NCI-H187 treated with DMSO at 0.1 percent for 48 hours (cell line): ENCODE results near the gene PRPF6.

Experiments
- DNase-seq: peaks from one replicate; lab custom pipeline; 2025; lab: John Stamatoyannopoulos, UW

PRPF6 gene, protein sequence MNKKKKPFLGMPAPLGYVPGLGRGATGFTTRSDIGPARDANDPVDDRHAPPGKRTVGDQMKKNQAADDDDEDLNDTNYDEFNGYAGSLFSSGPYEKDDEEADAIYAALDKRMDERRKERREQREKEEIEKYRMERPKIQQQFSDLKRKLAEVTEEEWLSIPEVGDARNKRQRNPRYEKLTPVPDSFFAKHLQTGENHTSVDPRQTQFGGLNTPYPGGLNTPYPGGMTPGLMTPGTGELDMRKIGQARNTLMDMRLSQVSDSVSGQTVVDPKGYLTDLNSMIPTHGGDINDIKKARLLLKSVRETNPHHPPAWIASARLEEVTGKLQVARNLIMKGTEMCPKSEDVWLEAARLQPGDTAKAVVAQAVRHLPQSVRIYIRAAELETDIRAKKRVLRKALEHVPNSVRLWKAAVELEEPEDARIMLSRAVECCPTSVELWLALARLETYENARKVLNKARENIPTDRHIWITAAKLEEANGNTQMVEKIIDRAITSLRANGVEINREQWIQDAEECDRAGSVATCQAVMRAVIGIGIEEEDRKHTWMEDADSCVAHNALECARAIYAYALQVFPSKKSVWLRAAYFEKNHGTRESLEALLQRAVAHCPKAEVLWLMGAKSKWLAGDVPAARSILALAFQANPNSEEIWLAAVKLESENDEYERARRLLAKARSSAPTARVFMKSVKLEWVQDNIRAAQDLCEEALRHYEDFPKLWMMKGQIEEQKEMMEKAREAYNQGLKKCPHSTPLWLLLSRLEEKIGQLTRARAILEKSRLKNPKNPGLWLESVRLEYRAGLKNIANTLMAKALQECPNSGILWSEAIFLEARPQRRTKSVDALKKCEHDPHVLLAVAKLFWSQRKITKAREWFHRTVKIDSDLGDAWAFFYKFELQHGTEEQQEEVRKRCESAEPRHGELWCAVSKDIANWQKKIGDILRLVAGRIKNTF

DNA sequence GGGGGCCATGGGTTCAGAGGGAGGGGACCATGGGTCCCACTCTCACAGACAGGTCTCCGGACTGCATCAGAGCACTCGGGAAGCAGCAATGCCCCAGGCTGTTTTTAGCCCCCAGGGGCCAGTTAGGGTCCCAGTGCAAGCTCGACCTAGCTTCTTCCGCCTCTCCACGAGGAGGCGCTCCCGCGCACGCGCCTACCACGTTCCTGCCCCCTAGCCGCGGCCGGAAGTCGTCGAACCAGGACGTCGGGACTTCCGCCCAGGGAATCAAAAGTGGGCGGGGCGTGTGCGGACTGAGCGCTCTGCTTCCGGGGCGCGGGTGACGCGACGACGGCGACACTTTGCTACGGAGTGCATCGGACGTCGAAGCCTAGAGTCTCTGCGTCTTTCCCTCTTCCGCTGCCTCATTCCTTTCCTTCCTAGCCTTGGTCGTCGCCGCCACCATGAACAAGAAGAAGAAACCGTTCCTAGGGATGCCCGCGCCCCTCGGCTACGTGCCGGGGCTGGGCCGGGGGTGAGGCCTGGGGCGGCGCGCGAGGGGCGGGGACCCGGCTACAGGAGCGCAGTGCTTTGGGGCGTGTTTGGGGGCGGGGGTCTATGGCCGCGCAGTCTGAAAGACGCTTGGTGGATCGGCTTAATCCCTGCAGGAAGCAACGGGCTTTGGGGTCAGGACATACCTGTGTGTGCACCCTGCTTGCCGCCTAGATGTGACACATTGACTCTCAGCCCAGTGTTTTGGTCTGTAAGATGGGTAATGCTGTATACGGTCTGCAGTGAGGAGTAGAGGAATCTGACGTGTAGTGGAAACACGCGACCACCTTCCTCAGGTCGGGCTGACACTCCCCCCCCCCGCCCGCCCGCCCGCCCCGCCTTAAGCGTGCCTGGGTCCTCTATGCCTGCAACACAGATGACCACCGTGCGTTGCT, at the start of gene PRPF6:
Gene PRPF6 (plus strand): TSS at position 327 of the 923 bp plus-strand sequence. CDS start 114 bp downstream, at position 441.
- DNase-seq = peak; percentile 92

DNA sequence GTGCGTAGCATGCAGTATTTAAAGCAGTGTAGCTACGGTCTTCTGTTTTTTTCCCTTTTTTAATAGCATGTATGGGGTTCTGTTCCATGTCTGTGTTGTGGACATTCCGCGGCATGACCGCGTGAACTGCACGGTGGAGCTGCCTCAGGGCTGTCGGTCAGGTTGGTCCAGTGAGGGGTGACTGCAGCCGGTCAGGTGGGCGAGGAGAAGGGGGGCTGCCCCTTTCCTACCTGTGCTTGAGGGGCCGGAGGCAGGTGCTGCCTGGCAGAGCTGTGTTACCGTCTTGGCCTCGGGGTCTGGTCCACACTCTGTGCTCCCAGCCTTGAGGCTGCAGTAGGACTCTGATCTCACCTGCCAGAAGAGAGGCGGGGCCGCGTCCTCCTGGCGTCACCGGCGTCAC, 49.2 kb upstream of the PRPF6 start:
- no peak for DNase-seq

DNA sequence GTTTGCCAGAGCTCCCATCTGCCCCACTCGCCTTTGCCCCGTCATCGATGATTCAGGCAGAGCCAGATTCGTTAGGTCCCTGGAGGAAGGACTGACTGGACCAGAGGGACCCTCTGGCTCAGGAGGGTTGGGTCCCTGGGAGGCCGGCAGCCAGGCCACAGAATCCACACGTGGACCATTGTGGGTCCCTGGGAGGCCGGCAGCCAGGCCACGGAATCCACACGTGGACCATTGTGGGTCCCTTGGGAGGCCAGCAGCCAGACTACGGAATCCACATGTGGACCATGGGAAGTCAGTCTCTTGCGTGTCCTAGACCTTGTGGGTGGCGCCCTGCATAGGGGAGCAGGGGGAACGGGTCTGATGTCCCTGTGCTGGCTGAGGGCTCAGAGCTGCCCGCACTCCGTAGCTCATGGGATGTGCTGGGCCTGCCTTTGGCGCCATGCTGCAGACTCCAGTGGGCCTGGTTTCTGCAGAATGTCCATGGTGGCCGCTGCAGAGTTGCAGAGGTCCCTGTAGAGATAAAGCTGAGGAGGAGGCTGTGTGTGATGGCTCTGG, 48.2 kb upstream of the PRPF6 start:
- DNase-seq = no peak

DNA sequence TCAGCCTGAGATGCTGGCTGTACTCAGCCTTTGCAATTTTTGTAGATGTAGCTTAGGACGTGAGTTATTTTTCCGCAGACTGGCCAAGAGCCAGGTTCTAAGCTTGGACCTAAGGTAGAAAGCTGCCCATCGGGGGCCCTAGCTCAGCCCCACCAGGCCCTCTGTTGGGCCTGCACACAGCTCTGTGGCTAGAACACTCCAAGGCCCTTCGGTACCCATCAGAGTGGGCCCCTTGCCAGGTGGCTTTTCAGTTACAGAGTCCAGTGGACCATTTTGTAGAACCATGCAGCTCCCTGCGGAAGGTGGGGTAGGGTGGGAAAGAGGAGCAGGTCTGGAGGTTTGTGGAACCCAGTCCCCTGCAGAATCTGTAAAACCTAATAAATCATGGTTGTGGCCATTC, 47.3 kb upstream of the PRPF6 start:
- no peak for DNase-seq

DNA sequence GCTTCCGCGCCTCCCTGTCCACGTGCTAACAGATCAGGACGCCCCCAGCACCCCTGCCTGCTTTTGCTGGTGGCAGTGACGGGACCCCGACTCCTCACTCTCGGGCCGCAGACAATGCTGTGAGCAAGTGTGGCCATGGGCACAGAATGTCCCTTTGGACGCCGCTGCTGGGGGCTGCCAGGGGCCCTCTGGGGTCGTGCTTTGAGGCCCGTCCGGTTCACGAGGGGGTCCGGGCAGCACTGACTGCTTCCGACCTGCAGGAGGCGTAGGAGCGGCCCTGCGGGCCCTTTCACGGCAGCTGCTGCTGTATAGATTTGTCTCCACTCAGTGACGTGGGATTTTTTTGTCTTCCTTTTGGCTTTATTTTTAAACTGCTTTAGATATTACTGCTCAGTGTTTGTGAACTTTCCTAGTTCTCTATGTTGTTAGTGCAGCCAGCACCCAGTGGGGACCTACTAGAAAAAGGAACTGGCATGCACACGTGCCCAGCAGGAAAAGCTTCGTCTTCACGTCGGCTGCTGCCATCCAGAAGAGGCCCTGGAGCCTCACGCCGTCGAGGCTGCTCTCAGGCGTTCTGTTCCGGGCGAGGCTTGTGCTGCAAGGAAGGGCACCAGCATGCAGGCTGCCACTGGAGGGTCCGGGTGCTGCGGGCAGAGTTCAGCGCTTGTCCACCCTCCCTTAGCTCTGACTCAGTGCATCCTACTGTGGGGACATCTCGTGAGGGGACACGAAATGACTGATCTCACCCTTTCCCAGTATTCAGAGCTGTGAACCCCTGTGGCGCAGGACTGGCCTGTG, 46.5 kb upstream of the PRPF6 start:
- no peak for DNase-seq

DNA sequence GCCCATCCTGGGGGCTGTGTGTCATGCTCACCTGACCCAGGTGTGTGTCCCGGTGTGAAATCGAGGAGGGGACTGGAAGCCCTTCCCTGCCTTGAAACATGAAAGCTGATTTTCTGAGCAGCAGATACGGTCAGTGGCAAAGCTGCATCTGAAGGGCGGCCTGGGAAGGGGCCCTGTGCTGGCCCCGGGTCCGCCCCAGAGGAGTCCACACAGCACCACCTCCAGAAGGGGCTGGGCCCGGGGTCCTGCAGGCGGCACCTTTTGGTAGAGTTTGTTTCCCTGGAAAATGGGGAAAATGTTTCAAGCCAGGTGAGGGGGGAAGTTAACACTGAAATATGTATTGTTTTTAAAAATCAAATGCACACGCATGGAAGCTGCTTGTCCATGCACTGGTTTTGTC, 45.5 kb upstream of the PRPF6 start:
- DNase-seq = no peak

DNA sequence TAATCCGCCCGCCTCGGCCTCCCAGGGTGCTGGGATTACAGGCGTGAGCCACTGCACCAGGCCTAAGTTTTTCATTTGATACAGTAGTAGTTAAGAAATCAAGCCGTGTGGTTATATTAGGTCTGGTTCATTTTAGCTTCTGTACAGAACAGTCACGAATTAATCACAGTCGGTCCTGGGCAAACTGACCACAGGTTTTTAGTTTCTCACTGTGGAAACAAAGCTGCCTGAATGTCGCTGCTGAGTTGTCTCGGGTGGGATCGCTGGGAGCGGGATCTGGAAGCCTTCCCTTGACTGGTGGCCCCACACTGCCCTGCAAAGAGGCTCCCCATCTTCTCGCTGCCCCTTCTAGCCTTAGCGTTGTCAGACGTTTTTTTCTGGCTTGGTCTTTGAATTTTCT, 43.3 kb upstream of the PRPF6 start:
- DNase-seq = no peak

DNA sequence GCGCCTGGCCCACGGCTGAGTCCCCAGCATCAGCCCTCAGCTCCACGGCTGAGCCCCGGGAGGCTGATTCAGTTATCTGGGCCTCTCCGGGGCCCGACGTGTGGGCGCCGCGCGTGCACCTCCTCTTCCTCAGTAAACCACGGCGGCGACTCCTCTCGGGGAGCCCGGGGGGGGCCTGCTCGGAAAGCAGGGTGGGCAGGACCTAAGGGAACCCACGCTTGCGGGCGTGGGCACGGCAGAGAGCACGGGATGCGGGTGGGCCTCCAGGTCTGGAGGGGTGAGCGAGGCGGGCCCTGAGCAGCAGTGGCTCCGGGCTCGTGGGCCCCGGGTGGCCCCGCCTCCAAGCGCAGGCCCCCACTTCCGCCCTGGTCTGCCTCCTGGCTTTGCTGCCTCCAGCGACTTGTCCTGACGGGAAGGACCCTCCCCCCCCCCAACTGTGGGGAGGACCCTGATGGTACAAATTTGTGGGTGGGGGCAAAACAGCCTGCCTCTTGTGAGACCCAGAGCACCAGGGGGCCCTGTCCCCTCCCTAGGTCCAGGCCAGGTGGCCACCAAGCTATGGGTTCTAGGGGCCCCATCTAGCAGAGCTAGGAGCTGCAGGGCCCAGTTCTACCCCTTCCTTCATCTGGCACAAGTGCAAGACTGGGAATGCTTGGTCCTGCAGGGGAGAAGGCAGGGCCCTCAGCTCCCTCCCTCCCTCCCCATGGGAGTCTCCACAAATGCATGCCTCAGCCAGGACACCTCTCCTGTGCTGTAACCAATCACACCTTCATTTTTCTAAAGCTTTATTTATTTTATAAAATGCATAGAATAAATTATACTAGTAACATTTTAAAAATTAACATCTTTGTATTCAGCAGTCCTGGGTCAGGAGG, 41.6 kb upstream of the PRPF6 start:
- no peak for DNase-seq

DNA sequence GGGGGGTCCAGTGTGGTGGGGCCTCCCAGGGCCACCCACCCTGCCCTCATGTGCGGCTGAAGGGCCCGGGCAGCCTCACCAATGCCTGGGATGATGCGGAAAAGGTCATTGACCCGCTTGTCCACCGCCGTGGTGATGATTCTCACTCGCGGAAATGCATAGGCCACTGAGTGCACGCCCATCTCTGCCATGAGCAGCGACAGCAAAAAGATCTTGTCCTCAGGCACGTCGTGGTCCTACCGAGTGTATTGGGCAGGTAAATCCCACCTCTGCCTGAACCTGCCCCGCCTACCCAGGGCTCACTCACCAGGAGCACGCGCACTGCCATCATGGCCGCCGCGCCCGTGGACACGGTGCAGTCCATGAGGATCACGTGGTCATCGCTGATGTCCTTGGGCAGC, 40.9 kb upstream of the PRPF6 start:
- DNase-seq = no peak

DNA sequence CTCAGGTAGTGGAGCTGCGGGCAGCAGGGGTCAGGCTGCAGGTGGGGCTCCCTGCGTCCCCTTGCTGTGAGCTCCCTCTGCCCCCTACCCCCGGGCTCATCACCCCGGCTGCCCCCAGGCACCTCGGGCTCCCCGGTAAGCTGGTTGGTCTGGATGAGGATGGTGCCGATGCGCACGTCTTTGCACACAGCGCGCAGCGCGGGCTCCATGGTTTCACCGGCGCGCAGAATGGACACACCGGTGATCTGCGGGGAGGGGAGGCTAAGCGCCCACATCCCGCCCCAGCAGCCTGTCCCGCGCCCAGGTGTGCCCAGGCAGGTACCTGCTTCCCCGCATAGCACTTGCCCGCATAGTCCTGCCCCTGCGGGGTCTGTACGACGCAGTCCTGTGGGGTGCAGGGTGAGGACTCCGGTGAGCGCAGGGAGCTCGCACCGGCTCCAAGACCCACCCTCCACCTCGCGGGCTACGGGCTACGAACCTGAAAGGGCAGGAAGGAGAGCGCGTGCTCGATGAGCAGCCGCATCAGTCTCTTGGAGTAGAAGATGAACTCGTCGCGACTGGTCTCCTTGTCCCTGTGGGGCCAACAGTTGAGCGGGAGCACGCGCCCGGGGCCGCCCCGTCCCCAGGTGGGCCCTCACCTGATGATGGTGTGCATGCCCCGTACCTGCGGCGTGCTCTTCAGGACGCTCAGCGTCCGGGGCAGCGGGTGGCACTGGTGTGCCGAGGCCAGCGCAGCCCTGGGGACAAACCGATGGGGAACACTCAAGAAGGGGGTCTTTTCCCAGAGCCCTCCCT, 40.3 kb upstream of the PRPF6 start:
- DNase-seq = no peak

DNA sequence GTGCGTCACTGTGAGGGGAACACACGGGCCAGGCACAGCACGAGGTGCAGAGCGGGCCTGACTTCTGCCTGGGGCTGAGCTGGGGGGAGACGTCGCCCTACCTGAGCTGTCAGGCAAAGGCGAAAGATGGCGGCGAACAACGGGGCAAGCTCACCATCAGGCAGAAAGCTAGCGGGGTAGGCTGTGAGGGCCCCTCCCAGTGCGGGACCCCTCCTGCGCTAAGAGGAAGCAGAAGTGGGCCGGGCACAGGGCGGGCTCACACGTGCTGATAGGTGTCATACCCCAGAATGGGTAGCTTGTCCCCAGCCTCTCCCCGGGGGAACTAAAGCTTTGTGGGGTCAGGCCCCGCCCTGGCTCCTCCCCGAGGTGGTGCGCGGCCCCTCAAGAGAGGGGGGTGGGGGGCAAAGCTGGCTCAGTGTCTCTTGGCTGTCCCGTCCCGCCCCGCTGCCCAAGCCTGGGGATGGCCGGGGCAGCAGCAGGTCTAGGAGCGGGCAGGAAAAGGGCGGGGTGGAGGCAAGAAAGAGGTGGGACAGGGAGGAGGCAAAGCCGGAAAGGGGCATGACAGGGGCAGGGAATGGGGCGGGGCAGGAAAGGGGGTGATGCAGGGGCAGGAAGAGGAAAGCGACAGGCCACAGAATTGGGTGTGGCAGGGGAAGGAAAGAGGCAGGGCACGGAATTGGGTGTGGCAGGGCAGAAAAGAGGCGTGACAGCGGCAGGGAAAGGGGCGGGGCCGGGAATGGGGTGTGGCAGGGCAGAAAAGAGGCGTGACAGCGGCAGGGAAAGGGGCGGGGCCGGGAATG, 39.5 kb upstream of the PRPF6 start:
- DNase-seq = no peak

DNA sequence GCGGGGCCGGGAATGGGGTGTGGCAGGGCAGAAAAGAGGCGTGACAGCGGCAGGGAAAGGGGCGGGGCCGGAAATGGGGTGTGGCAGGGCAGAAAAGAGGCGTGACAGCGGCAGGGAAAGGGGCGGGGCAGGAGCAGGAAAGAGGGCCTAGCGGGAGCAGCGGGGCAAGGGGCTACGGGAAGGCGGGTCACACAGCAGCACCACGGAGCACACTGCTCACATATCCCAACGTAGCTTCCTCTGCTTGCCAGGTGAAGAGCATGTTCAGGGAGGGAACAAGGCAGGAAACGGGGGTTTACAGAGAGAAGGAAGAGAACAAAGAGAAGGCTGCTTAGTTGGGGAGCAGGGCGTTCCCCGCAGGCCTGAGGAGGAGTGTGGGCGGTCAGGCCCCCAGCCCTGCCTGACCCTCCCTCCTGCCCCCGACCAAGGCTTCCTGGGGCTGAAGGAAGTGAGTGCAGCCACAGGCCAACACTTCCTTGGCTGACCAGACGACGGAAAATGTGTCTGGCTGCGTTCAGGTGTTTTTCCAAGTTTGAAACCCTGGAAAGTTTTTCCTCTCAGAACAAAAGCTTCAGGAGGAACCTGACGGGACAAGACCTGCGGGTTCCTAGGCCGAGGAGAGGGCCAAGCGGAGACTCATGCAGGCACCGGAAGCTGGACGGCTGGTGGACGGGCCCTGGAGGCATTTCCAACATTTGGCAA, 38.5 kb upstream of the PRPF6 start:
- no peak for DNase-seq

DNA sequence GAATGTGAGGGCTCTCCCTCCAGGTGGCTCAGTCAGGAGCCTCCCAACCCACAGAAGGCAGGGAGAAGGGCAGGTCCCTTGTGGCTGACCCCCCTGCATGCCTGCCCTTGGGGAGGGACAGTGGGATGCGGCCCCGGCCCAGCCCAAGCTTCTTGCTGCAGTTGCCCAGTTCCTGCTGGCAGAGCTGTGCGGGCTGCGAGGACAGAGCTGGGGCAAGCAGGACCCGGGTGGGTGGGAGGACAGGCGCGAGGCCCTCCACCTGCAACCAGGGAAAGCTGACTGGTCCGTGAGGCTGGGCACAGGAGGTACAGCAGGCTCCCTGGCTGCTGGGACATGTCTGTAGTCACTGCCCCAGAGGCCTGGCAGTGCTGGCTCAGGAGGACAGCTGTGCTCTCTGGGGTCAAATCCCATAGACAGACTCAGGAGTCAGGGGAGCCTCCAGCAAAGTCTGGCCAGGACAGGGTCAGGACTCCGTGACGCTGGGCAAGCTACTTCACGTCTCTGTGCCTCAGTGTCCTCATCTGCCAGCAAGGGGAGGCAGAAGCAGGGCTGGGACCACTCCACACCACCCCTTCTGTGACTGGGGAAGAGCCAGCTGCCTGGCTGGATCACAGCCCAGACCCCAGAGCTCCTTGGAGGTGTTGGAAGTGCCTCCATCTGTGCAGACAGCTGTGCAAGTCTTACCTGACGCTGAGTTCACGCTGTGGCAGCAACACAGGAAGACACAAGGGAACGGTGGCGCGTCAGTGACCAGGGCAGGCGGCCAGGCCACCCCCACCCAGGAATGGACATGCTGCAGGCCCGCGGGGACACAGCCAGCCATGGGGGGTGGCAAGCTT, 37.7 kb upstream of the PRPF6 start:
- DNase-seq = no peak

DNA sequence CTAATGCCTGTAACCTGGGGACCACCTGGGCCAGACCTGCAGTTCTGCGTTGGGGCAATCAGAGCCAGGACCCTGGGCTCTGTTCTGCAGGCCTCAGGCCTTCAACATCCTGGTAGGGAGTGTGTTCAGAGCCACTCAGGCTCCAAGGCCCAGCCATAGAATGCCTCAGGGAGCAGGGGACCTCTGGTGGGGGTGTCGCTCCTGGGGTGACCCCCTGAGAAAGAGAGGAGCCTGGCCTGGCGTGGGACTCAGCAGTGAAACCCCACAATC, 37.2 kb upstream of the PRPF6 start:
- no peak for DNase-seq

DNA sequence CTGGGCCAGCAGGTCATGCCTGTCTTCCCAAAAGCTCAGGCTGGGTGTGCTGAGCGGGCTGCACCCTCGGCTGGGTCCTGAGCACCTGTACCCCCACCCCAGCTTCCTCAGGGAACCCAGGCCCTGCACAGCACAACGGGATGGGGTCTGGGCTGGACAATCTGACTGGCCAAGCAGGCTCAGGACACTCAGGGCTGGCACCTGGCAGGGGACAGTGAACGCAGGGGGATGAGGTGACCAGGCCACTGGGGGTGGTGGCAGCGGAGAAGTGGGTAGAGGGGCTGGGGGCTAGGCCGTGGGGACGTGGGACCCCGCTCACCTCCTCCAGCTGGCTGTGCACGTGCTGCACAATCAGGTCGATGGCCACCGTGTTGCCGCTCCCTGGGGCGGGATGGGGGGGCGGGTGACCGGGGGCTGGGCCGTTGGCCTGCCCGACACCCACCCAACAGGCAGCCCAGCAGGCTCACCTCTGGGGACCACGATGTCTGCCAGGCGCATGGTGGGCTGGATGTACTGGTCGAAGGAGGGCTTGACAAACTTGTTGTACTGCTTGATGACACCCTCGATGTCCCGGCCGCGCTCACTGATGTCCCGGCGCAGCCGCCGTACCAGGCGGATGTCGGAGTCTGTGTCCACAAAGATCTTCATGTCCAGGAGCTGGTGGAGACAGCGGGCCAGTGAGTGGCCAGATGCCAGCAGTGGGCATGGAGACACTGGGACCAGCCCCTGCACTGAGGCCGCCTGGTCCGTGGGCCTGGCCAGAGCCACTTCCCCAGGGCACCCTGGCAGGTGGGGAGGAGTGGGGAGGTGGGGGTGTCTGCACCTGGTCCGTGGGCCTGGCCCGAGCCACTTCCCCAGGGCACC, 36.6 kb upstream of the PRPF6 start:
- DNase-seq = no peak
